Heart left ventricle (tissue), 16 donors: ENCODE results near the gene TUBG2. TPM values are rescaled to one million over a fixed set of nuclear protein-coding genes. Genes with fewer than 3 reads are reported as not detected.
A peak's percentile ranks its signal among the peaks of the same experiment; 100 is the strongest.

Experiments
- ATAC-seq, 4 donors: fragments of 200-7000 bp; cut with Tn5 transposase; one replicate each; pipeline ENCODE4 v1.9.1; 2020 to 2022; ENCODE audit warnings: moderate library complexity in 4 of 4, mild to moderate bottlenecking in 3 of 4, moderate number of reproducible peaks in 1 of 4
- DNase-seq, 5 donors: peaks; one replicate each; pipeline ENCODE4 v3.0.0-alpha.2; 2020
- H3K27ac ChIP-seq, 12 donors: fragments of 200-600 bp; sonication (generic) in 4 of 12; one replicate each; pipeline versions ENCODE4 v1.5.0 to v1.8.0; 2016 to 2022; ENCODE audit warnings: mild to moderate bottlenecking in 2 of 12
- H3K27me3 ChIP-seq, 9 donors: fragments of 200-600 bp; sonication (generic) in 2 of 9; one replicate each; pipeline versions ENCODE4 v1.5.1 to v1.8.0; 2016 to 2022; ENCODE audit warnings: mild to moderate bottlenecking in 3 of 9
- H3K36me3 ChIP-seq, 9 donors: fragments of 200-600 bp; sonication (generic) in 2 of 9; one replicate each; pipeline versions ENCODE4 v1.5.0 to v1.8.0; 2018 to 2022; ENCODE audit warnings: mild to moderate bottlenecking in 2 of 9
- H3K4me1 ChIP-seq, 12 donors: fragments of 200-600 bp; sonication (generic) in 4 of 12; one replicate each; pipeline versions ENCODE4 v1.5.0 to v1.8.0; 2016 to 2022; ENCODE audit warnings: mild to moderate bottlenecking in 3 of 12
- H3K4me3 ChIP-seq, 12 donors: fragments of 200-600 bp; sonication (generic) in 4 of 12; one replicate each; pipeline versions ENCODE4 v1.5.0 to v1.8.0; 2017 to 2022; ENCODE audit warnings: mild to moderate bottlenecking in 9 of 12, moderate library complexity in 4 of 12
- H3K9me3 ChIP-seq, 12 donors: fragments of 200-600 bp; sonication (generic) in 4 of 12; one replicate each; pipeline versions ENCODE4 v1.5.0 to v1.8.0; 2016 to 2022; ENCODE audit warnings: mild to moderate bottlenecking in 1 of 12
- POLR2A ChIP-seq, 2 donors: fragments of 450-650 bp; IDR thresholded peaks; one replicate each; pipeline ENCODE4 v1.6.1; 2017; ENCODE audit warnings: antibody characterized with exemption in 2 of 2, mild to moderate bottlenecking in 2 of 2, moderate library complexity in 2 of 2
- WGBS, 4 donors: extraction: QIAGEN DNeasy Blood & Tissue Kit in 2 of 4; methylation state at CpG; one replicate each; pipeline versions ENCODE4 v1.1.5 to v1.1.7; 2013 to 2018; 5-methylcytosine and 5-hydroxymethylcytosine counted together
- intact Hi-C, 10 donors: fragments of 100-400 bp; cut with DNase I; formaldehyde crosslinking; loops; one replicate each; pipeline versions ENCODE4 v1.11.1 to v1.14.2; 2022
- polyA plus RNA-seq, 2 donors: library from polyadenylated mRNA; stranded (reverse); fragments of 200-250 nt; gene quantifications; one replicate each; pipeline ENCODE4 v1.2.3, GENCODE V29; 2013
- total RNA-seq, 9 donors: library from RNA; depleted of rRNA in 2 of 9; stranded (reverse); fragments of >200 nt in 2 of 9; fragmentation: NEBNext Ultra II Directional in 3 of 9; extraction: Animal tissue kit (Norgen Biotek cat#: 25700) in 3 of 9; gene quantifications; one replicate each; pipeline versions ENCODE4 v1.1.0 to v1.2.4, GENCODE V29; 2016 to 2023
- TF ChIP-seq, protein P1 (sequence below), 12 donors: fragments of 200-600 bp; sonication (generic) in 4 of 12; IDR thresholded peaks; one replicate each; pipeline versions ENCODE4 v1.5.0 to v1.8.0; 2018 to 2022; ENCODE audit warnings: antibody characterized with exemption in 12 of 12, mild to moderate bottlenecking in 5 of 12
- donor health status: ischemic (EF 13 %, LVEDD 7.1; RV severe dilation, severe dysfunction).
- donor health status: healthy with polysubstance abuse.
- donor health status: DM: no; HTN: yes; CAD: no.
- donor health status: DM: no; HTN: no; CAD: no.
- donor health status: ischemic (EF 25% LVEDD 6.9; RV normal size, moderate dysfunction).
- donor health status: ischemic (EF 25% LVEDD 5.7; RV mildly dilated, moderate dysfunction).
- donor health status: healthy.
- donor health status: DM: yes; HTN: yes; CAD: no.
- donor health status: ischemic (EF 35%, LVEDD 5.7; RV mildly dilated, moderate dysfunction).
- donor health status: nonischemic (EF 11% LVEDD 7.7; RV severe dilation, severe dysfunction).
- donor health status: DM: yes; HTN: yes; CAD: no.
- donor health status: PGD.
- donor health status: ischemic (EF 29% LVEDD 5.4; RV normal size, mild dysfunction).
- donor health status: nonischemic (EF 23%, LVEDD 6.1; RV moderate dilation, normal function).

Gene TUBG2
- total and polyA plus RNA-seq, 11 donors = 8.6 to 28.2 (median 15.3) TPM

DNA sequence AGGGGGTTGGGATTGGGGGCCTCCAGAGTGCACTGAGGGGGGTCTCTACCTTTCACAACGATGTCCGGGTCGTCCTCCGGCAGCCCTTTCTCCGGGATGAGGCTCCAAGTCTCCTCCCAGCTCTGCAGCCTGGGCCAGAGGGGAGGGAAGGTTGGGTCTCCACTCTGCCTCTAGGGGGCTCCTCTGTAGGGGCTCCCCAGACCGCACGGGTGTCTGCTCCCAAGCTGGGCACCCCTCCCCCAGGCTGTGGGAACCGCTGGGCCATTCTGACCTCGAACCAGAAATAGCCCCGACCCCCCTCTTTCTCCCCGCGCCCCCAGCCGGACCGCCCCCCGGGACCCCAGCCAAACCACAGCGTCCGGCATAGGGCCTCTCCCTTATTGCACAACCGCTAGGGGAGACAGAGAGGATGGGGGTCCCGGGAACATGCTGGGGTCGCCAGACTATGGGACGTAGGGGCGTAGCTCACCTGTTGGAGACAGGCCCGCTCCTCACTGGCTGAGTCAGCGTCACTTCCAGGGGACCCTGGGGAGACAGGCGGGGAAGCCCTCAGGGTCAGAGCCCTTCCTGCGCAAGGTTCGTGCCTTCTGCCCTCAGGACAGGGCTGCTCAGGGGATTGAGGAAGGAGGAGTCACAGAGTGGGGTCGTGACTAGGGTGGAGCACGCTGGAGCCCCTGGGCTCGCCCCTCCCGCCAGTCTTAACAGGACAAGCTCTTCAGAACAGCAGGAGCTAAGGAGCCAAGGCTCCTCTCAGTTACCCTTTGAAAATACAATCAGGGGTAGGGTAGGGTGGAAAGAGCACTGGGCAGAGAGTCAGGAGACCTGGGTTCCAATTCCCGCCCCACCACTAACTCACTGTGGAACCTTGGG lies 15.0 kb downstream of the TUBG2 start:
- peaks cover 2 to 62% (median 39%) of the 10 kb centered on the region in 12 donors for H3K4me1 ChIP-seq
- TF ChIP-seq, protein P1, sequence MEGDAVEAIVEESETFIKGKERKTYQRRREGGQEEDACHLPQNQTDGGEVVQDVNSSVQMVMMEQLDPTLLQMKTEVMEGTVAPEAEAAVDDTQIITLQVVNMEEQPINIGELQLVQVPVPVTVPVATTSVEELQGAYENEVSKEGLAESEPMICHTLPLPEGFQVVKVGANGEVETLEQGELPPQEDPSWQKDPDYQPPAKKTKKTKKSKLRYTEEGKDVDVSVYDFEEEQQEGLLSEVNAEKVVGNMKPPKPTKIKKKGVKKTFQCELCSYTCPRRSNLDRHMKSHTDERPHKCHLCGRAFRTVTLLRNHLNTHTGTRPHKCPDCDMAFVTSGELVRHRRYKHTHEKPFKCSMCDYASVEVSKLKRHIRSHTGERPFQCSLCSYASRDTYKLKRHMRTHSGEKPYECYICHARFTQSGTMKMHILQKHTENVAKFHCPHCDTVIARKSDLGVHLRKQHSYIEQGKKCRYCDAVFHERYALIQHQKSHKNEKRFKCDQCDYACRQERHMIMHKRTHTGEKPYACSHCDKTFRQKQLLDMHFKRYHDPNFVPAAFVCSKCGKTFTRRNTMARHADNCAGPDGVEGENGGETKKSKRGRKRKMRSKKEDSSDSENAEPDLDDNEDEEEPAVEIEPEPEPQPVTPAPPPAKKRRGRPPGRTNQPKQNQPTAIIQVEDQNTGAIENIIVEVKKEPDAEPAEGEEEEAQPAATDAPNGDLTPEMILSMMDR (IDR thresholded peaks at IDR 0.05) = peak; percentile 24 to 67 (median 52)
- TF ChIP-seq POLR2A (IDR thresholded peaks at IDR 0.05) = no peak
- H3K9me3 ChIP-seq = no peaks in the 10 kb centered on the region
- WGBS, 4 donors = 10 to 19% (median 15%) methylated on average over 20 to 32 of the region's 32 CpGs
- DNase-seq = peak; percentile 78 to 89 (median 87)
- peak overlapping the region; percentile 59 to 98 (median 96) for H3K27ac ChIP-seq
- H3K36me3 ChIP-seq = peaks cover 0 to 46% (median 43%) of the 10 kb centered on the region in 9 donors
- H3K4me3 ChIP-seq = peak overlapping the region in 11 of 12 donors; percentile 79 to 97 (median 93)
- ATAC-seq = peak in 3 of 4 donors; percentile 3 to 10 (median 10)
- intact Hi-C loops = loop anchor here in 3 of 10 donors (2.0 to 10.0 kb wide), 3 partner anchors 57 to 65 kb away; partner anchors contain the start of genes RETREG3 (in 1 of the 3) and TUBG1 (in 1 of the 3)
- H3K27me3 ChIP-seq = peaks cover 0 to 54% (median 0%) of the 10 kb centered on the region in 9 donors

DNA sequence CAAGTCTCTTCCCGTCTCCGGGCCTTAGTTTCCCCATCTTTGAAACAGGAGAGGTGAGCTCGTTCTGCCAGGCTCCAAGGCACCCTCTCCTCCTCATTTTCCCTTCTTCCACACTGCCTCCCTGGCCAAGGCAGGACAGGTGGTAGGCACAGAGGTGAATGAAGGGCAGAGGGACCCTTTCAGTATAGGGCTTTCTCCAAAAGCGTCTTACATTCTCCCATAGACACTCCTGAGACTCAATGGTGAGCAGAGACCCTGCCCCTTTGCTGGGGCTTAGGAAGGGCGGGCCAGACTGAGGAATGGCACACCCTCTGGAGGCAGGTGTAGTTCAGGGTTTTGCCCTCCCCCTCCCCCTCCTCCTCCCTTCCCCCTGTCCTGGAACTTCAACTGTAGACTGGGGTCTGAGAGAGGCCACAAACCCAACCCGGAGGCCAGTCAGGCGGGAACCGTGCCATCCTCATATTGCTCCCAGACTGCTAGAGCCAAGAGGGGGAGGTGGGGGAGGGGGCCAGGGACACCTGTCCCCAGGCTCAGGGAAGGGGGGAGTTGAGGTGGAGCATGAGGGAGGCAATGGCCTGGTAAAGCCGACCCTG lies 15.8 kb downstream of the TUBG2 start:
- peaks cover 2 to 69% (median 45%) of the 10 kb centered on the region in 12 donors for H3K4me1 ChIP-seq
- DNase-seq = peak in 1 of 5 donors; percentile 64
- WGBS, 4 donors = 31 to 52% (median 33%) methylated on average over 5 to 9 of the region's 9 CpGs

DNA sequence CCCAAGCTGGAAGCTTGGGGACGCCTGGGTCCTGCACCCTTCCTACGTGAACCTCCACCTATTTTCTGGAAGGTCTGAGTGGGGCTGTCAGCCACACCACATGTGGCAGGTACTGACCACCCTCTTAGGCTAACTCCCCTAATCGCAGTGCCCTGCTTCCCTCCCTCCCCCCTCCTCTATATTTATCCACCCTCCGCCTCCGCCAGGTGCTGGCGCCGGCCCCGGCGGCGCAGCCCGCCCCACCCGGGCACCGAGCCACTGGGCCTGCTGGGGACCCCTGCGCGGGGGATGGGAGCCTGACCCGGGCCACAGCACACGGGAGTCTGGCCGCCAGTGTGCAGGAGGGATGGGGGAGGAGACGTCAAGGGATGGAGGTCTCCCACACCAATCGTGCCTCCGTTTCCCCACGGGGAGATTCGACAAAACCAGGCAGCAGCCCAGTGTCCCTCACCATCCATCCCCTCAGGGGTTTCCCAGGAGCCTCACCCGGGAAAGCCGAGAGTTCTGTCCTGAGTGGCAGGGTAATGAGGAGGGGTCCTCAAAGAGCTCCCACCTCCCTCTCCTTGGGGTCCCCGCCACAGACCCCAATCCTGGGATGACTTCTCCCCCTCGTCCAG lies 16.4 kb downstream of the TUBG2 start:
- 2 to 7% (median 4%) methylated on average over 19 to 27 of the region's 27 CpGs for WGBS, 4 donors
- H3K27me3 ChIP-seq = peaks cover 0 to 45% (median 0%) of the 10 kb centered on the region in 9 donors
- H3K36me3 ChIP-seq = peaks cover 0 to 34% (median 31%) of the 10 kb centered on the region in 9 donors
- no peaks in the 10 kb centered on the region for H3K9me3 ChIP-seq
- intact Hi-C loops = loop anchor here in 4 of 10 donors (2.0 to 10.0 kb wide), 3 partner anchors 61 to 98 kb away; partner anchors contain the start of genes PSMC3IP (in 2 of the 4), RETREG3 (in 1 of the 4) and TUBG1 (in 1 of the 4)
- ATAC-seq (peak in 3 of 4 donors; percentile 5 to 19 (median 7)), DNase-seq (peak; percentile 68 to 79 (median 76))
- peak overlapping the region; percentile 79 to 97 (median 92) for H3K4me3 ChIP-seq
- H3K27ac ChIP-seq = peak overlapping the region; percentile 66 to 98 (median 96)
- TF ChIP-seq, protein P1 (IDR thresholded peaks at IDR 0.05) = no peak
- no peak for TF ChIP-seq POLR2A (IDR thresholded peaks at IDR 0.05)
- peaks cover 2 to 72% (median 51%) of the 10 kb centered on the region in 12 donors for H3K4me1 ChIP-seq

More for the DNA sequence above, 15.8 kb downstream of the TUBG2 start:
- Histone ChIP-seq H3K36me3 (peaks cover 0 to 39% (median 36%) of the 10 kb centered on the region in 9 donors), H3K27me3 (peaks cover 0 to 50% (median 0%) of the 10 kb centered on the region in 9 donors), H3K27ac (peak overlapping the region; percentile 59 to 98 (median 96)), H3K4me3 (peak overlapping the region; percentile 79 to 97 (median 92)), H3K9me3 (no peaks in the 10 kb centered on the region)
- intact Hi-C loops = loop anchor here in 4 of 10 donors (2.0 to 10.0 kb wide), 4 partner anchors 58 to 98 kb away; partner anchors contain the start of genes PSMC3IP (in 2 of the 4), RETREG3 (in 1 of the 4) and TUBG1 (in 1 of the 4)
- TF ChIP-seq, protein P1 (IDR thresholded peaks at IDR 0.05) = no peak
- no peak for TF ChIP-seq POLR2A (IDR thresholded peaks at IDR 0.05)
- no peak for ATAC-seq
